Measurements from ENCODE around the gene ADAMTS17.

Gene ADAMTS17

DNA sequence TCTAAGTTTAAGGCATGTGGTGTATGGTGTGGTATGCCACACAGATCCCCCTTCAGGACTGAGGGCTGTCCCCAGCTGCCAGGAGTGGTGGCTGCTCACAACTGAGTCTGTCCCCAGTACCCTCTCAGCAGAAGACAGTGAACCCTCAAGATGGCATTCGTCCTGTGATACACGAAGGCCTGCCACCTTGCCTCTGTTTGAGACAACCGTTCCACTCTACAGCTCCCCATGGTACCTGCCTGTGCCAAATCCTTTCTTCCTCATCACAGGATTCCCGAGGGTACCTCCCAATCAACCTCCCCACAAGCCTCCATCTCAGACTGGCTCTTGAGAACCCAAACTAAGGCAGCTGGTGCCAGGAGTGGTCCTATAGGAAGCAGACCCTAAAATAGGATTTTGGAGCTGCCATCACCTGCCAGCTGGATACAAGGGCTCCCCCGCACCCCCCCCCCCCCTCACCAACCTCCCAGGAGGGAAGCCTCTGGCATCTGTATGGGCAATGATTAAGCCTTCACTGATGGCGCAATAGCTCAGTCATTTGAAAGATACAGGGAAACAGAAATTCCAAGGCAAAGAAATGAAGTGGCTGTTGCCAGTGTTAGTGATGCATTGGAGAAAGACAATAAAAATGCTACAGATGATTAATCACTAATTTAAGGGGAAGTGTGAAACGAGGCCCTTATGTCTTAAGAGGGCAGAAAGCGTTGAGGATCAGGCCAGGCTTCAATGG, 378.5 kb downstream of the ADAMTS17 start:
- no peak for DNase-seq

GRCh38 chr15:99962006-99962561, 379.7 kb downstream of the ADAMTS17 start:
- DNase-seq: no peak

DNA sequence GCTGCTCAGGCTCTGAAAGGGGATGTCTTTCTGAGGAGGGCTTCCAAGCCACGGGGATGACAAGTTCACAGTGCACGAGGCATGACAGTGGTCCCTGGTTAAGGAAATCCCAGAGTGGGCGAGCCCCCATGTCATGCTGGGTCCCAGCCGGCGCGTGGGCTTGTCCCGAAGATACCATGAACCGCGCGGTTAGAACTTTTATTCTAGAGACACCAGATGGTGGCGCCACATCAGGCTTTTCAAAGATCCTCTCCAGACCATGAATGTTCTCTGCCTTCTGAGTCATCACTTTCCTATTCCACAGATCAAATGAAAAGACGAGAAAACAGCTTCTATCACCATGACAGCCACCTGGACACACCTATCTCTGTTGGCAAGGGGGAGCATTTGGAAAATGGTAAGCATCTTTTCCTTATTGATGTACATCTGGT, 380.7 kb downstream of the ADAMTS17 start:
- DNase-seq: no peak

GRCh38 chr15:99959326-99959725, 382.4 kb downstream of the ADAMTS17 start:
- no peak for DNase-seq

DNA sequence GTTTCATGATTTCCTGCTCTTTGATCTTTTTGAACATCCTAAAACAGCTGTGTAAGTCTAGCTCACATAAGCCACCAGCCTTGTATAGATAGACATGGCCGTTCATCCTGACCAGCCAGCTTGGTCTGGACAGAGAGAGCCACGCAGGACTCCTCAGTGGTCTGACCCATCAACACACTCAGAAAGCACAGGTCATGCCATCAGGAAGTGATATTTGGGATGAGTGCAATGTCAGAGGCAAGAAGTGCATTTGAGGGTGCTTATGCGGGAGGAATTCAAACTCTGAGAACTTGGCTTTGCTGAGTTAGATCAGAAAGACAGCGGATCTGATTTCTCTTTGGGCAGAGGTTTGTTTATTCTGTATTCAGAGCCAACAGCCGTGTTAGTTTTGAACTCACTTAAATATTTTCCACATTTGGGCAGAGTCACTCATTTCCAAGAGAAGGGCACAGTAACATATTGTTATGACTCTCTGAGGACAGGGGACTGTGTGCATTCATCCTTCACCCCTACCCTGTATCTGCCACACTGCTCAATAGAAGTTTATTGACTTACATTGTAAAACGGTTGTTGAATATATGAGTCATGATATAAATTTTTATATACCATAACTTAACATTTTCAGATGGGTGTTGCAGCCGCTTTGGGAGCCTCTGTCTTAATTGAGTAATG, 383.2 kb downstream of the ADAMTS17 start:
- no peak for DNase-seq

- DNase-seq: no peak
Measured at GRCh38 chr15:99957642-99958013, 384.1 kb downstream of the ADAMTS17 start.

- DNase-seq: no peak
Measured at GRCh38 chr15:99956820-99957641, 384.7 kb downstream of the ADAMTS17 start.

- DNase-seq: no peak
Measured at GRCh38 chr15:99956022-99956775, 385.6 kb downstream of the ADAMTS17 start.

- no peak for DNase-seq
Measured at GRCh38 chr15:99955532-99955931, 386.2 kb downstream of the ADAMTS17 start.

DNA sequence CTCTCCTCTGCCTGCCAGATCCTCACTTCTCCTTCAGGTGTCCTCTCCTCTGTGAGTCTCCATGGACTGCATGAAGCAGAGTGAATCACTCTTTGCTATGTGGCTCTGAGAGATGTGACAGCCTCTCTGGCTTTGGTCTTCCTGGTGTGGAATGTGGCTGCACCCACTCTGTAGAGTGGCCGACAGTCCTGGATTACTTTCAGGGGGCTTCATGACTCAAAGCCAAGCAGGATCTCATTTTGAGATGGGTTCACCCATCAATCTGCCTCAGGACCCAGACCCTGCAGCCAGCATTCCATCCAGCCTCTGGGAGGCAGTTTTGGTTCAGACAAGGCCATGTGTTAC, 386.6 kb downstream of the ADAMTS17 start:
- DNase-seq: no peak

DNA sequence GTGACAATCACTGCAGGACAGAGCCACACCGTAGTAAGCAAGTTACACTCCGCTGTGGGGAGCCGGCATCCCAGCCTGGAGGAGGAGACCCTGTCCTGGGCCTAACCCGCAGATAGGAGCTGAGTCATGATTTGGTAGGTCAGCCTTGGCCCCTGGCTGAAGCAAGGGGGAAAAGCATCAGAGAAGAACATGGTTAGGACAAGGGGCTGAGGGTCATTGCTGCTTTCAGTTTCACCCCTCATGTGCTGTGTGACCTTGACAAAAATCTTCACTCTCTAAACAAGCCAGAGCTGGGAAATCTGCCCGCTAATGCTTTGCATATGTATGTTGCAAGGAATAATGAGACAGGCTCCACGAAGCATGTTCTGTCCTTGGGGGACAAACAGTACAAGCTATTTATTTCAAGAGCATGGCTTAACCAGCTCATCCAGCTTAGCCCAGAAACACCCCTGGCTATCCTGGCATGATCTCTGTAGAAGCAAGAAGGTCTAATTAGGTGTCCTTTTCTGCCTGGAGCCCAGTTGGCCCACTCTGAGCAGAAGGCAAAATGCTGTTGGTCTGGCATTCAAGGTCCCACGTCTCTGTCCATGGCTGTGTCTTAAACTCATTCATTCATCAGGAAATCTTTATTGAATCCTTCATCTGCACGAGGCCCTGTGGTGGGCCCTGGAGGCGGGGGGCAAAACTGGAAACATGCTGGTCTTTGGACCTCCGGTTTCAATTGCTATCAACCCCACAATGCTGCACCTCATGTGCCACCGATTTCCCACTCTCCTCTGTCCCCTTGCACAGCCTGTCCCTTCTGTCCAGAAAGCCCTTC, 387.2 kb downstream of the ADAMTS17 start:
- DNase-seq: no peak

GRCh38 chr15:99953886-99954285, 387.9 kb downstream of the ADAMTS17 start:
- DNase-seq: no peak

DNA sequence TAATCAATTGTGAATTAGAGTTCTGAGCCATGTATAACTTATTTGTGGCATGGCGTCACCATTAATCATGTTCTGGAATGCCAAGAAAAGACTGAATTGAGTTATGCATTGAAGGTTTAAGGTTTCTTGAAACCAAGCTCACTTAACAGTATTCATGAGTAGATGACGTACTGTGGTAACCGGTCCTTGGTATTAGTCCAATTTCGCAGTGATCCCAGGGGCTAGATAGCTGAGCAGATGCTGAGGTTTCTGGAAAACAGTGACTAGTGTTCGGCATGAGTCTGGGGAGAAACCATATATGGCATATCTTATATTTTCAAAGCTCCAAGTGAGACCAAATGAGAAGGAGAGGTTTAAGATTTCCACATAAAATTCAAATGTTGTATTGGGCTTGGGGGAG, 390.3 kb downstream of the ADAMTS17 start:
- DNase-seq: no peak

GRCh38 chr15:99944131-99944530, 397.6 kb downstream of the ADAMTS17 start:
- DNase-seq: no peak

GRCh38 chr15:99943466-99943865, 398.3 kb downstream of the ADAMTS17 start:
- no peak for DNase-seq

GRCh38 chr15:99932676-99933402, 408.9 kb downstream of the ADAMTS17 start:
- DNase-seq: no peak

DNA sequence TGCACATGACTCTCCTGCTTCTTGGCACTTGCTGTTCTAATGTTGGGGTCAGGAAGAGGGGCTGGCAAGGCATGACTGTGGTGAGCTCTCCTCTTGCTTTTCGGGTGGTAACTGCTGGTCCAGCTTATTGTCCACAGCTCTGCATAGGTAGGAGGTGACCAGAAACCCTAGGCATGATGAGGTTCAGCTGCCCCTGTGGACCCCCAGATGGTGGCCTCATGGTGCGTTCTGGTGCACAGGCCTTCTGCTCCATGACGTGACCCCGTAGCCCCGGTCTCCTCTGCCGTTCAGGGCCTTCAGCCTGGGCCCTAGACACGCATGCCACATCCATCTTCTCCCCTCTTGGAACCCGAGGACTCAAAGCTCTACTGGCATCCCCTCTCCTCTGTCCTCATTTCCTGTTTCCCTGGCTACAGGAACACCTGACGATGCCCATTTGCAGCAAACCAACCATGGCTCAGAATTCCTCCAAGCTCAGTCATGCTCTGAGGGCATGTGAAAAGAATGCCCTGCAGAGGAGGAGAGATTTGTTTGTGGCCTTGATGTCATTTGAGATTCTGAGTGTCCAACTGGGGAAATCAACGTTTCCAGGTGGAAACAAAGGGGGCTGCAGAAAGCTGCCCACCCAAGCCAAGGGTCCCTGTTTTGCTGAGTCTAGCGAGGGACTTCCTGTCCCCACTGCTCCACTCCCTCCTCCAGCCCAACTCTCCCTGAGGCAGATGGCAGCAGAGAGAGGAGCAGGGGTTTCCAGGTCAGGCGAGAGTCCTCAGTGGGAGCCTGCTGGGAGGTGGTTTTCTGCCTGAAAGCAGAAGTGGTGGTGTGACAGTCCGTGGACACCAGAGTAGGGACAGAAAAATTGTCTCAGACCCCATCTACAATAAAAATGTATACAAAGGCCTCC, 409.8 kb downstream of the ADAMTS17 start:
- DNase-seq: no peak

DNA sequence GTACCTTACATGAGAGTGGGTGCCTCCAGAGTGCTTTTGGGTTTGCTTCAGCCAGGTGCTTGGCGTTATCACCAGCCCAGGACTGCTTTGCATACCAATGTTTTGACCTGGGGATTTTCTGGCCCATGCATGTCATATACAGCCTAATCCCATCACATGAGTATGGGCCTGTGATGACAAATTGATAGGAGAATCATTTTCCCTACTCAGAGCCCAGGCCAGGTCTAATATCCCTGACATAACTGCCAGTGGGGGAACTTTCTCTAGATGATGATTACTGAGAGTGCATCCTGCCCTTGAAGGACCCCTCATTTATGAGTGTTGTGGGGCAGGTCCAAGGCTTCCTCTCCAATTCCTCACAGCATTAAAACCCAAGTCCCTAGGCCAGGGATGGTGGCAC, 411.1 kb downstream of the ADAMTS17 start:
- no peak for DNase-seq

- no peak for DNase-seq
Measured at GRCh38 chr15:99929266-99929665, 412.5 kb downstream of the ADAMTS17 start.

- peak; percentile 90 for DNase-seq
Measured at GRCh38 chr15:99928429-99928981, 413.3 kb downstream of the ADAMTS17 start.
